GM12874 (cell line): ENCODE measurements around the gene EXD3.

ENCODE experiments used
- CTCF ChIP-seq: IDR thresholded peaks from 2 replicates; pipeline ENCODE4 v1.5.1; 2011; ENCODE audit warnings: low read depth, mild to moderate bottlenecking, control low read depth, low read length, moderate library complexity; ENCODE audit not compliant: insufficient read depth

The EXD3 gene

GRCh38 chr9:137383784-137384756 lies 38.9 kb downstream of the EXD3 start:
- no peak for TF ChIP-seq CTCF

GRCh38 chr9:137383081-137383783 lies 39.7 kb downstream of the EXD3 start:
- no peak for TF ChIP-seq CTCF

- TF ChIP-seq CTCF = no peak
These were observed 40.4 kb downstream of the EXD3 start for GRCh38 chr9:137382444-137383080.

- no peak for TF ChIP-seq CTCF
These were observed 41.2 kb downstream of the EXD3 start for GRCh38 chr9:137381501-137382443.

- no peak for TF ChIP-seq CTCF
These were observed 42.4 kb downstream of the EXD3 start for GRCh38 chr9:137380606-137381005.

GRCh38 chr9:137380171-137380570 lies 42.8 kb downstream of the EXD3 start:
- no peak for TF ChIP-seq CTCF
